Upper lobe of left lung (tissue), 4 donors: ENCODE results near the gene C1orf122.

Source experiments
- EP300 ChIP-seq, 4 donors: sonication (generic); formaldehyde crosslinking; IDR thresholded peaks; one replicate each; pipeline ENCODE4 v1.5.1; 2017; ENCODE audit warnings: antibody characterized with exemption in 4 of 4, control low read depth in 2 of 4
- POLR2A ChIP-seq, 4 donors: fragments of 450-650 bp; IDR thresholded peaks; one replicate each; pipeline ENCODE4 v1.5.1; 2016 to 2017; ENCODE audit warnings: antibody characterized with exemption in 4 of 4, mild to moderate bottlenecking in 2 of 4
- TF ChIP-seq, protein P1 (sequence below), 6 experiments: fragments of 450-650 bp in 4 of 6; fragments of 200-600 bp in 2 of 6; sonication (generic) in 2 of 6; IDR thresholded peaks; one replicate each; pipeline ENCODE4 v1.5.1; 2016 to 2019; ENCODE audit warnings: antibody characterized with exemption in 6 of 6

DNA sequence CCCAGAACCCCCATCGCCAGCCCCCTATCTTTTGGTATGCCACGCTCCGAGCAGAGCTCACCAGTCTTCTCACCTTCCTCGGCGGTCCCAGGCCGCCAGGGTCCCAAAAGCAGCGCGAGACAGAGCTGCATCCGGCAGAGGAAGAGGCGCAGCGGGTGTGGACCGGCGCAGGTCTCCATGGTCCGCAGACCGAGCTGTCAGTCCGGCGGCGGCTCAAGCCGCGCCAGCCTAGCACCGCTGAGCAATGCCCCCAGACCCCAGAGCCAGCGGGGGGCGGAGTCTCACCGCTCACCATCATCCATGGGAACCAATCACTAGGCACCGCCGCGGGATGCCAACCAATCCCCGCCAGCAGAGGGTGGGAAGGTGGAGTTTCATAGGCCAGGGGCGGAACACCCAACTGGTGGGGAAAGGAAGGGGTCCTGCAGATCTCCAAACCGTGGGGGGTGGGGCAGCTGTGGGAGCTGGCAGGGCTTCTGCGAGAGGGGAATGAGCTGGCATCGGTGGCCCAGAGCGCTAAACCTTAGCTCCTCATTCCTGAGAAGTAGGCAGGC lies 42.6 kb upstream of the C1orf122 start, which contains the start of gene EPHA10:
- TF ChIP-seq, protein P1, sequence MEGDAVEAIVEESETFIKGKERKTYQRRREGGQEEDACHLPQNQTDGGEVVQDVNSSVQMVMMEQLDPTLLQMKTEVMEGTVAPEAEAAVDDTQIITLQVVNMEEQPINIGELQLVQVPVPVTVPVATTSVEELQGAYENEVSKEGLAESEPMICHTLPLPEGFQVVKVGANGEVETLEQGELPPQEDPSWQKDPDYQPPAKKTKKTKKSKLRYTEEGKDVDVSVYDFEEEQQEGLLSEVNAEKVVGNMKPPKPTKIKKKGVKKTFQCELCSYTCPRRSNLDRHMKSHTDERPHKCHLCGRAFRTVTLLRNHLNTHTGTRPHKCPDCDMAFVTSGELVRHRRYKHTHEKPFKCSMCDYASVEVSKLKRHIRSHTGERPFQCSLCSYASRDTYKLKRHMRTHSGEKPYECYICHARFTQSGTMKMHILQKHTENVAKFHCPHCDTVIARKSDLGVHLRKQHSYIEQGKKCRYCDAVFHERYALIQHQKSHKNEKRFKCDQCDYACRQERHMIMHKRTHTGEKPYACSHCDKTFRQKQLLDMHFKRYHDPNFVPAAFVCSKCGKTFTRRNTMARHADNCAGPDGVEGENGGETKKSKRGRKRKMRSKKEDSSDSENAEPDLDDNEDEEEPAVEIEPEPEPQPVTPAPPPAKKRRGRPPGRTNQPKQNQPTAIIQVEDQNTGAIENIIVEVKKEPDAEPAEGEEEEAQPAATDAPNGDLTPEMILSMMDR (IDR thresholded peaks at IDR 0.05) = no peak
- TF ChIP-seq POLR2A (IDR thresholded peaks at IDR 0.05) = no peak
- no peak for TF ChIP-seq EP300 (IDR thresholded peaks at IDR 0.05)
